T-cell (primary cell): ENCODE measurements around the gene GFI1. TPM values are rescaled to one million over a fixed set of nuclear protein-coding genes. Genes with fewer than 3 reads are reported as not detected.
"Not testable (repeated sequence)": the region's sequence is repeated elsewhere in the genome, so short reads cannot be mapped to it uniquely, and the experiment has no call there.

Source experiments
- ATAC-seq, 4 experiments: fragments of 200-7000 bp in 3 of 4; fragments of 150-1000 bp in 1 of 4; cut with Tn5 transposase; replicated peaks in 1 of 4; 1 replicate in 3 of 4; 2 replicates in 1 of 4; pipeline ENCODE4 v1.10.0; 2021; ENCODE audit warnings: moderate library complexity in 3 of 4, mild to moderate bottlenecking in 2 of 4, moderate number of reproducible peaks in 1 of 4
- CTCF ChIA-PET, 2 donors: fragments of 300-600 bp; sonication (Branson Sonifier 250); formaldehyde crosslinking; loops; one replicate each; lab custom pipeline; 2022; ENCODE audit warnings: antibody characterized with exemption in 2 of 2; lab: Charles Lee
- POLR2A ChIA-PET, 2 donors: fragments of 300-600 bp; sonication (Branson Sonifier 250); formaldehyde crosslinking; loops; one replicate each; lab custom pipeline; 2022; ENCODE audit warnings: antibody characterized with exemption in 2 of 2; lab: Charles Lee
- DNase-seq, 35 experiments: peaks; one replicate each; pipeline versions ENCODE4 v3.0.0 to v3.0.0-alpha.2; 2013 to 2023
- H3K27ac ChIP-seq: one replicate; pipeline ENCODE4 v1.5.1; 2013; ENCODE audit warnings: low read length
- H3K27me3 ChIP-seq, 2 experiments: replicated peaks in 1 of 2; 1 replicate in 1 of 2; 2 replicates in 1 of 2; pipeline versions ENCODE4 v1.6.1 to v1.7.0; 2013; ENCODE audit warnings: low read length in 1 of 2, mixed read lengths in 1 of 2; ENCODE audit not compliant: control insufficient read depth in 2 of 2, insufficient read depth in 2 of 2; ENCODE audit errors: extremely low read depth in 1 of 2
- H3K36me3 ChIP-seq, 2 donors: 1 replicate in 1 of 2; 2 replicates in 1 of 2; pipeline versions ENCODE4 v1.6.1 to v1.7.0; 2013; ENCODE audit warnings: low read length in 1 of 2; ENCODE audit not compliant: control insufficient read depth in 2 of 2, insufficient read depth in 1 of 2; ENCODE audit errors: extremely low read depth in 1 of 2
- H3K4me1 ChIP-seq, 2 experiments: 1 replicate in 1 of 2; 2 replicates in 1 of 2; pipeline versions ENCODE4 v1.6.1 to v1.7.0; 2013; ENCODE audit warnings: low read length in 2 of 2, mixed read lengths in 1 of 2; ENCODE audit not compliant: insufficient read depth in 2 of 2, control insufficient read depth in 1 of 2; ENCODE audit errors: extremely low read depth in 1 of 2
- H3K4me3 ChIP-seq, 2 donors: 1 replicate in 1 of 2; 2 replicates in 1 of 2; pipeline versions ENCODE4 v1.5.1 to v1.7.0; 2013; ENCODE audit warnings: mild to moderate bottlenecking in 2 of 2, low read length in 1 of 2, moderate library complexity in 1 of 2; ENCODE audit not compliant: control insufficient read depth in 1 of 2; ENCODE audit errors: extremely low read depth in 1 of 2
- H3K9me3 ChIP-seq: 2 replicates; pipeline ENCODE4 v1.7.0; 2013
- H3K27ac Mint-ChIP-seq, 2 donors: one replicate each; pipeline ENCODE4 v1.8.0; 2020 to 2021; ENCODE audit warnings: mild to moderate bottlenecking in 2 of 2, mixed read lengths in 2 of 2
- H3K27me3 Mint-ChIP-seq, 2 donors: one replicate each; pipeline ENCODE4 v1.8.0; 2021 to 2022; ENCODE audit warnings: mixed read lengths in 2 of 2
- H3K36me3 Mint-ChIP-seq: one replicate; pipeline ENCODE4 v1.8.0; 2021; ENCODE audit warnings: mixed read lengths
- H3K4me1 Mint-ChIP-seq, 3 donors: one replicate each; pipeline ENCODE4 v1.8.0; 2020 to 2022; ENCODE audit warnings: mixed read lengths in 3 of 3, mild to moderate bottlenecking in 1 of 3
- H3K4me3 Mint-ChIP-seq, 3 donors: one replicate each; pipeline ENCODE4 v1.8.0; 2020 to 2022; ENCODE audit warnings: mild to moderate bottlenecking in 3 of 3, mixed read lengths in 3 of 3, moderate library complexity in 3 of 3
- H3K9me3 Mint-ChIP-seq, 3 donors: one replicate each; pipeline ENCODE4 v1.8.0; 2020 to 2022; ENCODE audit warnings: mixed read lengths in 3 of 3
- WGBS: methylation state at CpG from one replicate; pipeline ENCODE4 v1.1.5; 2013; ENCODE audit warnings: missing lambda C conversion rate; ENCODE audit not compliant: insufficient coverage; 5-methylcytosine and 5-hydroxymethylcytosine counted together
- total RNA-seq, 35 experiments: library from RNA in 6 of 35; stranded (reverse) in 6 of 35; fragments of 120-200 nt in 1 of 35; gene quantifications; one replicate each; pipeline versions ENCODE4 v1.2.1 to v1.2.4 and lab custom pipeline; 2013 to 2026

GFI1 gene
- total RNA-seq (10 to 100 TPM; 13.8 to 25.7 (median 20.1) TPM), total RNA-seq (lab: John Stamatoyannopoulos, UW) (29.5 to 476 (median 56.4) reads per million in 29 experiments)
- 23.3 TPM for total RNA-seq (2013)

- POLR2A ChIA-PET = interaction anchor here (0.6 to 1.5 kb wide), 4 partner anchors 12 to 988 kb away, joined by 3 to 10 read pairs (median 8); no protein-coding TSS in a partner anchor
- Mint-ChIP-seq H3K27me3 (peaks cover 0 to 5% of the 10 kb centered on the region in 2 donors), H3K27ac (peak within 1 kb of the TSS; percentile 89 to 92), H3K9me3 (no peaks in the 10 kb centered on the region), H3K36me3 (peaks cover 3% of the 10 kb centered on the region), H3K4me1 (peaks cover 40 to 43% (median 43%) of the 10 kb centered on the region in 3 donors), H3K4me3 (peak within 1 kb of the TSS; percentile 89 to 98 (median 95))
- Histone ChIP-seq H3K27ac (peak within 1 kb of the TSS; percentile 73), H3K36me3 (peaks cover 0 to under 1% of the 10 kb centered on the region in 2 donors), H3K4me1 (peaks cover 20 to 40% of the 10 kb centered on the region in 2 experiments), H3K27me3 (peaks cover 0 to 5% of the 10 kb centered on the region in 2 experiments), H3K4me3 (peak within 1 kb of the TSS; percentile 77 to 95), H3K9me3 (no peaks in the 10 kb centered on the region)
- CTCF ChIA-PET = interaction anchor here (0.6 to 3.8 kb wide), 22 partner anchors 9 to 538 kb away, joined by 3 to 21 read pairs (median 3); no protein-coding TSS in a partner anchor
- ATAC-seq (peak in 3 of 4 experiments; percentile 4 to 28 (median 10)), DNase-seq (peak in 23 of 35 experiments; percentile 24 to 74 (median 40))
- 11% methylated on average over 58 of the region's 77 CpGs for WGBS
Measured at GRCh38 chr1:92486251-92487077, at the start of gene GFI1. GFI1 (minus strand) TSS chr1:92486925; CDS start chr1:92483487, 3,438 bp downstream.

- H3K27me3 Mint-ChIP-seq, POLR2A ChIA-PET, H3K4me3 Mint-ChIP-seq, ATAC-seq, H3K36me3 ChIP-seq, H3K36me3 Mint-ChIP-seq, H3K9me3 Mint-ChIP-seq, H3K4me3 ChIP-seq, DNase-seq, H3K9me3 ChIP-seq, H3K27ac ChIP-seq, H3K27me3 ChIP-seq: not testable (repeated sequence)
- H3K27ac Mint-ChIP-seq = peak overlapping the region; percentile 64 to 76
- peaks cover 0 to 11% of the 10 kb centered on the region in 2 experiments for H3K4me1 ChIP-seq
- CTCF ChIA-PET = interaction anchor here in 1 of 2 donors (0.6 kb wide), 1 partner anchor 36 kb away, joined by 3 read pairs; no protein-coding TSS in a partner anchor
- no CpG with 5 or more reads among the region's 4 CpGs for WGBS
- peaks cover 51 to 64% (median 58%) of the 10 kb centered on the region in 3 donors for H3K4me1 Mint-ChIP-seq
Measured at GRCh38 chr1:92532371-92532770, 45.6 kb upstream of the GFI1 start.

- H3K4me1 ChIP-seq, ATAC-seq, H3K36me3 ChIP-seq, DNase-seq, POLR2A ChIA-PET, H3K4me3 Mint-ChIP-seq, H3K27me3 Mint-ChIP-seq, H3K27ac ChIP-seq, CTCF ChIA-PET, H3K9me3 ChIP-seq, H3K4me3 ChIP-seq, H3K9me3 Mint-ChIP-seq, H3K36me3 Mint-ChIP-seq, H3K27me3 ChIP-seq: not testable (repeated sequence)
- Mint-ChIP-seq H3K27ac (peak overlapping the region; percentile 71 to 76), H3K4me1 (peaks cover 49 to 60% (median 56%) of the 10 kb centered on the region in 3 donors)
- no CpG with 5 or more reads among the region's 3 CpGs for WGBS
Measured at GRCh38 chr1:92531939-92532338, 45.2 kb upstream of the GFI1 start.

GRCh38 chr1:92527670-92528069 is 40.9 kb upstream of the GFI1 start:
- Histone ChIP-seq H3K4me3 (no peak overlapping the region), H3K27ac (no peak overlapping the region), H3K36me3 (no peaks in the 10 kb centered on the region), H3K27me3 (no peaks in the 10 kb centered on the region), H3K9me3 (no peaks in the 10 kb centered on the region), H3K4me1 (no peaks in the 10 kb centered on the region)
- DNase-seq (no peak), ATAC-seq (no peak)
- no peaks in the 10 kb centered on the region for H3K9me3 Mint-ChIP-seq
- ChIA-PET CTCF (no interaction called here), POLR2A (no interaction called here)
- H3K36me3 Mint-ChIP-seq = no peaks in the 10 kb centered on the region
- H3K4me1 Mint-ChIP-seq = peaks cover 15 to 20% (median 20%) of the 10 kb centered on the region in 3 donors
- no CpG with 5 or more reads among the region's 2 CpGs for WGBS
- no peak overlapping the region for H3K27ac Mint-ChIP-seq
- no peak overlapping the region for H3K4me3 Mint-ChIP-seq
- H3K27me3 Mint-ChIP-seq = no peaks in the 10 kb centered on the region

GRCh38 chr1:92524944-92525590 is 38.3 kb upstream of the GFI1 start:
- H3K9me3 Mint-ChIP-seq, DNase-seq, H3K36me3 ChIP-seq, H3K4me1 Mint-ChIP-seq, H3K36me3 Mint-ChIP-seq, H3K4me3 Mint-ChIP-seq, ATAC-seq, H3K27me3 ChIP-seq, H3K27ac ChIP-seq, H3K4me3 ChIP-seq, H3K27me3 Mint-ChIP-seq, H3K4me1 ChIP-seq, CTCF ChIA-PET, H3K9me3 ChIP-seq, H3K27ac Mint-ChIP-seq: not testable (repeated sequence)
- 100% methylated on average over 1 of the region's 9 CpGs for WGBS
- POLR2A ChIA-PET = interaction anchor here (0.6 to 0.7 kb wide), 2 partner anchors 15 to 207 kb away, joined by 4 to 9 read pairs; no protein-coding TSS in a partner anchor

- Mint-ChIP-seq H3K4me1 (no peaks in the 10 kb centered on the region), H3K36me3 (no peaks in the 10 kb centered on the region), H3K9me3 (no peaks in the 10 kb centered on the region), H3K27me3 (no peaks in the 10 kb centered on the region), H3K27ac (no peak overlapping the region), H3K4me3 (no peak overlapping the region)
- POLR2A ChIA-PET = interaction anchor here in 1 of 2 donors (0.5 kb wide), 1 partner anchor 207 kb away, joined by 5 read pairs; no protein-coding TSS in a partner anchor
- no CpG with 5 or more reads among the region's 2 CpGs for WGBS
- DNase-seq (no peak), ATAC-seq (no peak)
- Histone ChIP-seq H3K36me3 (no peaks in the 10 kb centered on the region), H3K27ac (no peak overlapping the region), H3K27me3 (no peaks in the 10 kb centered on the region), H3K9me3 (no peaks in the 10 kb centered on the region), H3K4me3 (no peak overlapping the region), H3K4me1 (no peaks in the 10 kb centered on the region)
- CTCF ChIA-PET = interaction anchor here in 1 of 2 donors (0.7 kb wide), 1 partner anchor 310 kb away, joined by 3 read pairs; no protein-coding TSS in a partner anchor
Measured at GRCh38 chr1:92519043-92519442, 32.3 kb upstream of the GFI1 start.
